B cell (primary cell): ENCODE results near the gene RIPPLY2. TPM values are rescaled to one million over a fixed set of nuclear protein-coding genes. Genes with fewer than 3 reads are reported as not detected.
A peak's percentile ranks its signal among the peaks of the same experiment; 100 is the strongest.

ENCODE experiments used
- ATAC-seq: fragments of 200-7000 bp; cut with Tn5 transposase; one replicate; pipeline ENCODE4 v1.10.0; 2021; ENCODE audit warnings: low read depth, mild to moderate bottlenecking, moderate number of reproducible peaks, moderate library complexity
- CTCF ChIA-PET: fragments of 350-600 bp; sonication (Branson Sonifier 250); formaldehyde crosslinking; loops from one replicate; lab custom pipeline; 2021; ENCODE audit warnings: antibody characterized with exemption, inconsistent platforms; lab: Charles Lee
- POLR2A ChIA-PET: fragments of 350-600 bp; sonication (Branson Sonifier 250); formaldehyde crosslinking; loops from one replicate; lab custom pipeline; 2021; ENCODE audit warnings: antibody characterized with exemption; lab: Charles Lee
- DNase-seq: peaks from one replicate; pipeline ENCODE4 v3.0.0; 2013
- H2AFZ ChIP-seq: 2 replicates; pipeline ENCODE4 v1.6.1; 2012; ENCODE audit warnings: mild to moderate bottlenecking, low read depth, low read length; ENCODE audit not compliant: insufficient read depth, poor library complexity, severe bottlenecking
- H3K27ac ChIP-seq, 2 donors: 1 replicate in 1 of 2; 2 replicates in 1 of 2; pipeline ENCODE4 v1.5.1; 2012 to 2013; ENCODE audit warnings: low read length in 2 of 2, mild to moderate bottlenecking in 2 of 2, moderate library complexity in 1 of 2
- H3K27me3 ChIP-seq, 4 experiments: fragments of 200-600 bp in 1 of 4; sonication (generic) in 1 of 4; replicated peaks in 1 of 4; 1 replicate in 2 of 4; 2 replicates in 2 of 4; pipeline versions ENCODE4 v1.6.1 to v1.7.0; 2013 to 2016; ENCODE audit warnings: low read length in 3 of 4, mild to moderate bottlenecking in 2 of 4, mixed read lengths in 1 of 4, moderate library complexity in 1 of 4; ENCODE audit not compliant: insufficient read depth in 4 of 4, control insufficient read depth in 3 of 4; ENCODE audit errors: control extremely low read depth in 1 of 4
- H3K36me3 ChIP-seq, 2 experiments: replicated peaks in 1 of 2; 1 replicate in 1 of 2; 2 replicates in 1 of 2; pipeline versions ENCODE4 v1.6.1 to v1.7.1; 2013; ENCODE audit warnings: low read length in 1 of 2; ENCODE audit not compliant: insufficient read depth in 2 of 2, control insufficient read depth in 1 of 2; ENCODE audit errors: control extremely low read depth in 1 of 2, extremely low read depth in 1 of 2
- H3K4me1 ChIP-seq, 2 donors: fragments of 200-600 bp in 1 of 2; sonication (generic) in 1 of 2; 1 replicate in 1 of 2; 2 replicates in 1 of 2; pipeline versions ENCODE4 v1.5.1 to v1.6.1; 2013 to 2017; ENCODE audit warnings: low read length in 2 of 2; ENCODE audit not compliant: control insufficient read depth in 2 of 2, insufficient read depth in 2 of 2
- H3K4me2 ChIP-seq: replicated peaks from 2 replicates; pipeline ENCODE3; 2012; ENCODE audit warnings: mild to moderate bottlenecking, low read depth, low read length; ENCODE audit not compliant: poor library complexity, severe bottlenecking
- H3K4me3 ChIP-seq, 5 experiments: fragments of 200-600 bp in 1 of 5; sonication (generic) in 1 of 5; 1 replicate in 3 of 5; 2 replicates in 2 of 5; pipeline versions ENCODE4 v1.5.1 to v1.7.0; 2011 to 2016; ENCODE audit warnings: low read length in 4 of 5, mild to moderate bottlenecking in 4 of 5, low read depth in 2 of 5, control low read depth in 1 of 5, moderate library complexity in 1 of 5; ENCODE audit not compliant: insufficient read depth in 1 of 5; ENCODE audit errors: control extremely low read depth in 1 of 5, extremely low read depth in 1 of 5
- H3K79me2 ChIP-seq: fragments of 200-600 bp; sonication (generic); one replicate; pipeline ENCODE4 v1.6.0; 2016; ENCODE audit warnings: low read length; ENCODE audit not compliant: control insufficient read depth, insufficient read depth
- H3K9ac ChIP-seq: fragments of 200-600 bp; sonication (generic); 2 replicates; pipeline ENCODE4 v1.6.1; 2017; ENCODE audit warnings: mild to moderate bottlenecking, low read length, moderate library complexity
- H3K9me3 ChIP-seq, 3 donors: one replicate each; pipeline versions ENCODE4 v1.6.1 to v1.7.1; 2013; ENCODE audit warnings: low read length in 2 of 3; ENCODE audit not compliant: control insufficient read depth in 2 of 3, insufficient read depth in 1 of 3; ENCODE audit errors: control extremely low read depth in 1 of 3
- H4K20me1 ChIP-seq: 2 replicates; pipeline ENCODE4 v1.6.0; 2012; ENCODE audit warnings: mild to moderate bottlenecking, low read length; ENCODE audit not compliant: insufficient read depth, control insufficient read depth, poor library complexity, severe bottlenecking
- H3K27ac Mint-ChIP-seq: one replicate; pipeline ENCODE4 v1.8.0; 2021; ENCODE audit warnings: mixed read lengths
- H3K27me3 Mint-ChIP-seq: one replicate; pipeline ENCODE4 v1.8.0; 2021; ENCODE audit warnings: mixed read lengths
- H3K4me1 Mint-ChIP-seq: one replicate; pipeline ENCODE4 v1.8.0; 2021; ENCODE audit warnings: mixed read lengths
- H3K4me3 Mint-ChIP-seq: one replicate; pipeline ENCODE4 v1.8.0; 2021; ENCODE audit warnings: mixed read lengths
- H3K9me3 Mint-ChIP-seq: one replicate; pipeline ENCODE4 v1.8.0; 2022; ENCODE audit warnings: mixed read lengths; ENCODE audit not compliant: insufficient read depth
- EZH2 ChIP-seq: IDR thresholded peaks from 2 replicates; pipeline ENCODE4 v1.6.1; 2012; ENCODE audit warnings: borderline replicate concordance, low read depth, mild to moderate bottlenecking, moderate library complexity, low read length; ENCODE audit not compliant: insufficient read depth, poor library complexity, severe bottlenecking
- WGBS: methylation state at CpG from one replicate; pipeline ENCODE4 v1.1.5; 2013; ENCODE audit warnings: missing lambda C conversion rate; ENCODE audit not compliant: insufficient coverage; 5-methylcytosine and 5-hydroxymethylcytosine counted together
- intact Hi-C: fragments of 100-400 bp; cut with micrococcal nuclease; formaldehyde crosslinking; loops from one replicate; pipeline ENCODE4 v1.10.0; 2022
- polyA plus RNA-seq: library from polyadenylated mRNA; depleted of rRNA; stranded (reverse); fragments of >200 nt; gene quantifications from 2 replicates; pipeline ENCODE4 v1.2.3, GENCODE V29; 2012
- total RNA-seq, 2 donors: library from RNA; stranded (reverse); fragments of 120-200 nt in 1 of 2; gene quantifications; 1 replicate in 1 of 2; 2 replicates in 1 of 2; pipeline versions ENCODE4 v1.2.3 to v1.2.4, GENCODE V29; 2013 to 2022
- TF ChIP-seq, protein P1 (sequence below): fragments of 200-600 bp; IDR thresholded peaks from one replicate; pipeline ENCODE4 v1.8.0; 2022; ENCODE audit warnings: antibody characterized with exemption, mild to moderate bottlenecking

RIPPLY2 gene
- total and polyA plus RNA-seq, 2 donors (not counting 1 experiment from before 2014, with no cell fraction given), result not detected

DNA sequence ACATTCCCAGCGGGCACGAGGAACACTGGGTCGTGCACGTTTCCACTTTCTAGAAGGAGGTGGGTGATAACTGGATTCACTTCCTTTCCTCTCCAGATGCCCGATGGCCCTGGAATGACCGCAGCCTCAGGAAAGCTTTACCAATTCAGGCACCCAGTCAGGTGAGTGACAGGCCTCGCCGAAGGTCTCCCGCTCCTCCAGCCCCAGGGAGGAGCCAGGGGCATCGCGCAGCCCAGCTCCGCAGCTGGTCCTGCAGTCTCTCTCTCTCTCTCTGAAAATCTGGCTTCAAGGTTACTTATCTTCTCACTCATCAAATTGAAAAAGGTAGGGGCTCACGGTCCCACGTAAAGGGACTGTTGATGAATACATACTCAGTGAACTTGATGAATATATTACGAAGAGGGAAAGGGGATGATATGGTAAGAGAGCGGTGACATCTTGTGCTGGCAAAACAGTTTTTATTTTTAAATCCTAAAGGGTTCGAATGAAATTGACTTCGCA is 891 bp downstream of the RIPPLY2 start:
- H3K27ac ChIP-seq, result no peak overlapping the region
- H3K9ac ChIP-seq, result peak overlapping the region; percentile 43
- no peak for TF ChIP-seq EZH2
- TF ChIP-seq, protein P1, sequence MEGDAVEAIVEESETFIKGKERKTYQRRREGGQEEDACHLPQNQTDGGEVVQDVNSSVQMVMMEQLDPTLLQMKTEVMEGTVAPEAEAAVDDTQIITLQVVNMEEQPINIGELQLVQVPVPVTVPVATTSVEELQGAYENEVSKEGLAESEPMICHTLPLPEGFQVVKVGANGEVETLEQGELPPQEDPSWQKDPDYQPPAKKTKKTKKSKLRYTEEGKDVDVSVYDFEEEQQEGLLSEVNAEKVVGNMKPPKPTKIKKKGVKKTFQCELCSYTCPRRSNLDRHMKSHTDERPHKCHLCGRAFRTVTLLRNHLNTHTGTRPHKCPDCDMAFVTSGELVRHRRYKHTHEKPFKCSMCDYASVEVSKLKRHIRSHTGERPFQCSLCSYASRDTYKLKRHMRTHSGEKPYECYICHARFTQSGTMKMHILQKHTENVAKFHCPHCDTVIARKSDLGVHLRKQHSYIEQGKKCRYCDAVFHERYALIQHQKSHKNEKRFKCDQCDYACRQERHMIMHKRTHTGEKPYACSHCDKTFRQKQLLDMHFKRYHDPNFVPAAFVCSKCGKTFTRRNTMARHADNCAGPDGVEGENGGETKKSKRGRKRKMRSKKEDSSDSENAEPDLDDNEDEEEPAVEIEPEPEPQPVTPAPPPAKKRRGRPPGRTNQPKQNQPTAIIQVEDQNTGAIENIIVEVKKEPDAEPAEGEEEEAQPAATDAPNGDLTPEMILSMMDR, result no peak
- peaks cover 0 to 8% (median 0%) of the 10 kb centered on the region in 3 donors for H3K9me3 ChIP-seq
- peaks cover 13% of the 10 kb centered on the region for H3K79me2 ChIP-seq
- H3K4me3 Mint-ChIP-seq, result peak overlapping the region; percentile 79
- peaks cover 19 to 21% of the 10 kb centered on the region in 2 donors for H3K4me1 ChIP-seq
- no peaks in the 10 kb centered on the region for H4K20me1 ChIP-seq
- peak overlapping the region in 2 of 5 experiments; percentile 36 to 45 for H3K4me3 ChIP-seq
- intact Hi-C loops, result loop anchor here (10.0 kb wide), 1 partner anchor 659 kb away; the partner anchor contains the start of genes PGM3 and RWDD2A
- H3K27ac Mint-ChIP-seq, result no peak overlapping the region
- H3K27me3 Mint-ChIP-seq, result peaks cover 53% of the 10 kb centered on the region
- peak overlapping the region; percentile 78 for H3K4me2 ChIP-seq
- no peaks in the 10 kb centered on the region for H3K9me3 Mint-ChIP-seq
- CTCF ChIA-PET, result no interaction called here
- H3K36me3 ChIP-seq, result no peaks in the 10 kb centered on the region
- H2AFZ ChIP-seq, result peak overlapping the region; percentile 62
- H3K27me3 ChIP-seq, result peaks cover 0 to 47% (median 30%) of the 10 kb centered on the region in 4 experiments
- DNase-seq (no peak), ATAC-seq (no peak)
- POLR2A ChIA-PET, result no interaction called here
- WGBS, result 30% methylated on average over 15 of the region's 18 CpGs
- H3K4me1 Mint-ChIP-seq, result peaks cover 22% of the 10 kb centered on the region

DNA sequence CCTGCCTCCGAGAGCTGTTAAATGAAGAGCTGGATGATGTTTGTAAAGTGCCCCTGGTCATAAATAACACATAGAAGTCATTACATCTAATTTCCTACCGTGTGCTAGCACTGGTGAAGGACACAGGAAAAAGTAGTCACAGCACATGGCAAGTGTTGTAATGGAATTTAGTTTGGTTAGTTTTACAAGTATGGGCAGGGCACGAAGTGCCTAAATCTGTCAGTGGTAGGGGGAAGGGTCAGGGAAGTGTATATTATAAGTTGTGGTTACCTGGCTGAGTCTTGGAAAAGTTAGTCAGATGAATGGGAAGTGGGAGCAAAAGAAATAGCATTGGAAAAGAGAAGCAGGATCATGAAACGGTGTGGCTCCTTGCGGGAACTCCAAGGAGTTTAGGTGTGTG is 1.6 kb downstream of the RIPPLY2 start:
- no peak overlapping the region for H3K4me3 ChIP-seq
- no peaks in the 10 kb centered on the region for H4K20me1 ChIP-seq
- CTCF ChIA-PET, result no interaction called here
- H3K4me1 ChIP-seq, result peaks cover 22% of the 10 kb centered on the region in 2 donors
- H3K9ac ChIP-seq, result no peak overlapping the region
- ATAC-seq, result no peak
- H3K27me3 ChIP-seq, result peaks cover 0 to 47% (median 30%) of the 10 kb centered on the region in 4 experiments
- Mint-ChIP-seq H3K4me1 (peaks cover 26% of the 10 kb centered on the region), H3K27me3 (peaks cover 45% of the 10 kb centered on the region), H3K4me3 (peak overlapping the region; percentile 79), H3K9me3 (no peaks in the 10 kb centered on the region), H3K27ac (no peak overlapping the region)
- no peak for DNase-seq
- POLR2A ChIA-PET, result no interaction called here
- H3K9me3 ChIP-seq, result peaks cover 0 to 8% (median 0%) of the 10 kb centered on the region in 3 donors
- 87% methylated on average over 3 of the region's 5 CpGs for WGBS
- intact Hi-C loops, result loop anchor here (10.0 kb wide), 1 partner anchor 660 kb away; the partner anchor contains the start of genes PGM3 and RWDD2A
- H3K36me3 ChIP-seq, result no peaks in the 10 kb centered on the region
- H3K79me2 ChIP-seq, result peaks cover 19% of the 10 kb centered on the region
- H2AFZ ChIP-seq, result no peak overlapping the region
- no peak overlapping the region for H3K27ac ChIP-seq
- no peak overlapping the region for H3K4me2 ChIP-seq
- no peak for TF ChIP-seq EZH2
